Endothelial cell of umbilical vein (primary cell): ENCODE measurements around the gene TFF2. TPM values are rescaled to one million over a fixed set of nuclear protein-coding genes. Genes with fewer than 3 reads are reported as not detected.

Experiments
- BruUV-seq: library from RNA; stranded (reverse); fragments of 400-500 nt; replicated peaks from 2 replicates; lab custom pipeline; 2021; lab: Mats Ljungman, UMichigan
- CTCF ChIA-PET: fragments of 300-600, 350-600 bp; sonication (Branson Sonifier 250); formaldehyde crosslinking; loops from one replicate; lab custom pipeline; 2021; ENCODE audit warnings: antibody characterized with exemption, inconsistent platforms; lab: Charles Lee
- POLR2A ChIA-PET: fragments of 300-600, 350-600 bp; sonication (Branson Sonifier 250); formaldehyde crosslinking; loops from one replicate; lab custom pipeline; 2021; ENCODE audit warnings: antibody characterized with exemption, inconsistent platforms; lab: Charles Lee
- DNase-seq: peaks from one replicate; pipeline ENCODE4 v3.0.0-alpha.2; 2011; ENCODE audit warnings: low read depth, low spot score
- FAIRE-seq: peaks from 2 replicates; lab custom pipeline; 2011; peaks lifted over from hg19 to GRCh38; lab: Jason Lieb, UNC
- H2AFZ ChIP-seq: 2 replicates; pipeline ENCODE4 v1.6.0; 2012; ENCODE audit warnings: low read depth, low read length, control low read depth, inconsistent platforms
- H3K27ac ChIP-seq: 2 replicates; pipeline ENCODE4 v1.5.1; 2011; ENCODE audit warnings: low read depth, mild to moderate bottlenecking, control low read depth, low read length, moderate library complexity; ENCODE audit not compliant: insufficient read depth
- H3K27me3 ChIP-seq, 2 experiments: 2 replicates each; pipeline versions ENCODE4 v1.6.0 to v1.6.1; 2011; ENCODE audit warnings: low read length in 2 of 2, mixed read lengths in 1 of 2; ENCODE audit not compliant: control insufficient read depth in 2 of 2, insufficient read depth in 2 of 2
- H3K36me3 ChIP-seq, 2 experiments: 2 replicates in 1 of 2; 3 replicates in 1 of 2; pipeline ENCODE4 v1.5.1; 2011; ENCODE audit warnings: low read length in 2 of 2, mild to moderate bottlenecking in 1 of 2, moderate library complexity in 1 of 2; ENCODE audit not compliant: control insufficient read depth in 2 of 2, insufficient read depth in 2 of 2; ENCODE audit errors: extremely low read depth in 1 of 2
- H3K4me1 ChIP-seq: 3 replicates; pipeline ENCODE4 v1.5.1; 2011; ENCODE audit warnings: mild to moderate bottlenecking, low read length; ENCODE audit not compliant: control insufficient read depth, insufficient read depth; ENCODE audit errors: extremely low read depth
- H3K4me2 ChIP-seq: 2 replicates; pipeline ENCODE4 v1.6.1; 2011; ENCODE audit warnings: low read length, control low read depth, mixed read lengths; ENCODE audit not compliant: insufficient read depth
- H3K4me3 ChIP-seq, 3 experiments: fragments of 200-600 bp in 1 of 3; sonication (generic), shearing (Covaris generic) in 1 of 3; replicated peaks in 1 of 3; 2 replicates each; pipeline ENCODE4 v1.5.1; 2011 to 2016; ENCODE audit warnings: control low read depth in 3 of 3, low read length in 3 of 3, mild to moderate bottlenecking in 2 of 3, inconsistent platforms in 1 of 3, low read depth in 1 of 3, moderate library complexity in 1 of 3; ENCODE audit not compliant: insufficient read depth in 1 of 3
- H3K79me2 ChIP-seq: 2 replicates; pipeline ENCODE4 v1.6.0; 2012; ENCODE audit warnings: low read length, inconsistent platforms; ENCODE audit not compliant: control insufficient read depth, insufficient read depth
- H3K9ac ChIP-seq: replicated peaks from 2 replicates; pipeline ENCODE3; 2011; ENCODE audit warnings: low read length, control low read depth; ENCODE audit not compliant: insufficient read depth; ENCODE audit errors: extremely low read depth
- H3K9me1 ChIP-seq: replicated peaks from 3 replicates; pipeline ENCODE4 v1.6.0; 2011; ENCODE audit warnings: mild to moderate bottlenecking, low read length; ENCODE audit not compliant: control insufficient read depth, insufficient read depth; ENCODE audit errors: extremely low read depth
- H3K9me3 ChIP-seq: replicated peaks from 2 replicates; pipeline ENCODE4 v1.5.1; 2012; ENCODE audit warnings: low read length, inconsistent platforms; ENCODE audit not compliant: control insufficient read depth, insufficient read depth
- H4K20me1 ChIP-seq: replicated peaks from 2 replicates; pipeline ENCODE3; 2011; ENCODE audit warnings: mild to moderate bottlenecking, low read length; ENCODE audit not compliant: control insufficient read depth, insufficient read depth; ENCODE audit errors: extremely low read depth
- EZH2 ChIP-seq: IDR thresholded peaks from 2 replicates; pipeline ENCODE4 v1.6.1; 2012; ENCODE audit warnings: borderline replicate concordance, low read depth, mild to moderate bottlenecking, moderate library complexity, low read length, inconsistent platforms; ENCODE audit not compliant: severe bottlenecking
- FOS ChIP-seq: IDR thresholded peaks from 2 replicates; pipeline ENCODE4 v1.6.1; 2011; ENCODE audit warnings: mild to moderate bottlenecking, low read length, moderate library complexity, borderline replicate concordance; ENCODE audit not compliant: insufficient read depth
- GATA2 ChIP-seq: IDR thresholded peaks from 2 replicates; pipeline ENCODE4 v1.7.0; 2011; ENCODE audit warnings: low read depth, mild to moderate bottlenecking, moderate library complexity, mixed read lengths, low read length; ENCODE audit not compliant: insufficient read length, insufficient read depth
- JUN ChIP-seq: IDR thresholded peaks from 2 replicates; pipeline ENCODE4 v1.6.1; 2011; ENCODE audit warnings: borderline replicate concordance, low read depth; ENCODE audit not compliant: insufficient read length, insufficient read depth
- MYC ChIP-seq: IDR thresholded peaks from one replicate; pipeline ENCODE4 v1.6.1; 2011; ENCODE audit warnings: mild to moderate bottlenecking, low read depth, low read length
- POLR2A ChIP-seq: IDR thresholded peaks from 2 replicates; pipeline ENCODE4 v1.6.1; 2012; ENCODE audit warnings: low read depth, mild to moderate bottlenecking, control low read depth, low read length
- POLR2AphosphoS5 ChIP-seq: IDR thresholded peaks from 2 replicates; pipeline ENCODE4 v1.6.1; 2012; ENCODE audit warnings: low read depth, mild to moderate bottlenecking, control low read depth, low read length, moderate library complexity; ENCODE audit not compliant: insufficient read depth
- dilution Hi-C: fragments of 300-500 bp; cut with MboI; formaldehyde crosslinking; loops from one replicate; pipeline ENCODE4 v1.15.0; 2019; ENCODE audit warnings: low sequenced_read_pairs; ENCODE audit not compliant: extremely low pct_ligation_motif_present
- intact Hi-C: fragments of 100-400 bp; cut with micrococcal nuclease; formaldehyde crosslinking; loops from one replicate; pipeline ENCODE4 v1.10.0; 2022
- polyA plus RNA-seq, 4 experiments: library from polyadenylated mRNA; depleted of rRNA in 3 of 4; stranded (reverse) in 3 of 4; unstranded in 1 of 4; fragments of >200 nt; gene quantifications; 2 replicates each; pipeline versions ENCODE4 v1.2.1 to v1.2.3, GENCODE V29; 2011 to 2012; ENCODE audit warnings: missing spikeins in 1 of 4
- total RNA-seq: library from RNA; stranded (reverse); gene quantifications from 2 replicates; pipeline ENCODE4 v1.2.3, GENCODE V29; 2021
- TF ChIP-seq, protein P1 (sequence below), 2 donors: IDR thresholded peaks; 1 replicate in 1 of 2; 2 replicates in 1 of 2; pipeline ENCODE4 v1.5.1; 2011; ENCODE audit warnings: low read length in 2 of 2, mild to moderate bottlenecking in 2 of 2, moderate library complexity in 2 of 2, control low read depth in 1 of 2, inconsistent platforms in 1 of 2, low read depth in 1 of 2; ENCODE audit not compliant: insufficient read depth in 1 of 2; ENCODE audit errors: extremely low read depth in 1 of 2
- TF ChIP-seq, protein P2 (sequence below): IDR thresholded peaks from 2 replicates; pipeline ENCODE4 v1.6.1; 2011; ENCODE audit not compliant: insufficient read depth, insufficient read length

TFF2 gene
- total and polyA plus RNA-seq, 2 donors (not counting 3 experiments of a cell fraction or from before 2014, with no cell fraction given) = not detected

DNA sequence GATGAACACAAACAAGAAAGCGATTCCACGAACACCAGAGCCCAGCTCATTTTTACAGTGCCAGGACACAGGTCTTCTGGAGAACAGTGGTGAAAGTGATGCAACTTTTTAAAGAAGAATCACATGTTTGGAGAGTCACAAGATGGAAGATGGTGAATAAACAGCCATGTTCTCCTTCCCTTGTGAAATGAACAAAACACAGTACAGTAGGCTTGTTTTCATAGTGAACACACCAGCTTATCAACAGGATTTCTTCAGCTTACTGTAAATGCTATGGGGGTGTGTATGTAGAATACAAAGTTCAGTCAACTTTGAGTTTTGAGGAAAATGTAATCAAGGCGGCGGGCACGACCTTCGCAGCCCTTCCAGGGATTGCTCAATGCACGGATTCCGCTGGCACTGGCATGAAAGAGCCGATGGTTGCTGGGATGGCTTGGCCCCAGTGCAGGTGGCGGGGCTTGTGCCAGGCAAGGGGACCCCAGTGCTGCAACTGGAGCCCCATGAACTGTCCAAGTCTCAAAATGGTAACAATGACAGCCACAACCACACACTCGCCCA lies 35.3 kb upstream of the TFF2 start:
- no peak for DNase-seq
- FAIRE-seq = no peak
- peaks cover 2 to 12% of the 10 kb centered on the region in 2 experiments for H3K27me3 ChIP-seq
- no peak overlapping the region for H3K9ac ChIP-seq
- POLR2A ChIA-PET = no interaction called here
- H3K9me1 ChIP-seq = no peaks in the 10 kb centered on the region
- dilution Hi-C loops (no loop called here), intact Hi-C loops (no loop called here)
- no peaks in the 10 kb centered on the region for H4K20me1 ChIP-seq
- no peak overlapping the region for H3K27ac ChIP-seq
- no peaks in the 10 kb centered on the region for H3K79me2 ChIP-seq
- H2AFZ ChIP-seq = no peak overlapping the region
- no peak overlapping the region for H3K4me2 ChIP-seq
- no peaks in the 10 kb centered on the region for H3K4me1 ChIP-seq
- H3K9me3 ChIP-seq = no peaks in the 10 kb centered on the region
- H3K4me3 ChIP-seq = no peak overlapping the region
- H3K36me3 ChIP-seq = no peaks in the 10 kb centered on the region
- no TSS peak for BruUV-seq
- CTCF ChIA-PET = no interaction called here
- TF ChIP-seq, protein P1, sequence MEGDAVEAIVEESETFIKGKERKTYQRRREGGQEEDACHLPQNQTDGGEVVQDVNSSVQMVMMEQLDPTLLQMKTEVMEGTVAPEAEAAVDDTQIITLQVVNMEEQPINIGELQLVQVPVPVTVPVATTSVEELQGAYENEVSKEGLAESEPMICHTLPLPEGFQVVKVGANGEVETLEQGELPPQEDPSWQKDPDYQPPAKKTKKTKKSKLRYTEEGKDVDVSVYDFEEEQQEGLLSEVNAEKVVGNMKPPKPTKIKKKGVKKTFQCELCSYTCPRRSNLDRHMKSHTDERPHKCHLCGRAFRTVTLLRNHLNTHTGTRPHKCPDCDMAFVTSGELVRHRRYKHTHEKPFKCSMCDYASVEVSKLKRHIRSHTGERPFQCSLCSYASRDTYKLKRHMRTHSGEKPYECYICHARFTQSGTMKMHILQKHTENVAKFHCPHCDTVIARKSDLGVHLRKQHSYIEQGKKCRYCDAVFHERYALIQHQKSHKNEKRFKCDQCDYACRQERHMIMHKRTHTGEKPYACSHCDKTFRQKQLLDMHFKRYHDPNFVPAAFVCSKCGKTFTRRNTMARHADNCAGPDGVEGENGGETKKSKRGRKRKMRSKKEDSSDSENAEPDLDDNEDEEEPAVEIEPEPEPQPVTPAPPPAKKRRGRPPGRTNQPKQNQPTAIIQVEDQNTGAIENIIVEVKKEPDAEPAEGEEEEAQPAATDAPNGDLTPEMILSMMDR (IDR thresholded peaks at IDR 0.05; ENCODE audit: extremely low read depth in 1 of 2, insufficient read depth in 1 of 2, low read depth in 1 of 2, low read length in 2 of 2) = no peak
- TF ChIP-seq GATA2 (no peak), FOS (no peak), MYC (no peak), EZH2 (no peak), POLR2AphosphoS5 (no peak), JUN (no peak), POLR2A (no peak)
- TF ChIP-seq, protein P2, sequence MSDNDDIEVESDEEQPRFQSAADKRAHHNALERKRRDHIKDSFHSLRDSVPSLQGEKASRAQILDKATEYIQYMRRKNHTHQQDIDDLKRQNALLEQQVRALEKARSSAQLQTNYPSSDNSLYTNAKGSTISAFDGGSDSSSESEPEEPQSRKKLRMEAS = no peak
